CD4-positive, alpha-beta memory T cell (primary cell): ENCODE measurements around the gene HBS1L. TPM values are rescaled to one million over a fixed set of nuclear protein-coding genes. Genes with fewer than 3 reads are reported as not detected.

ENCODE experiments used
- CTCF ChIA-PET: fragments of 350-600 bp; sonication (Branson Sonifier 250); formaldehyde crosslinking; loops from one replicate; lab custom pipeline; 2021; ENCODE audit warnings: inconsistent platforms; ENCODE audit not compliant: partially characterized antibody; lab: Charles Lee
- POLR2A ChIA-PET: fragments of 350-600 bp; sonication (Branson Sonifier 250); formaldehyde crosslinking; loops from one replicate; lab custom pipeline; 2021; ENCODE audit not compliant: partially characterized antibody; lab: Charles Lee
- DNase-seq, 5 donors: peaks; one replicate each; pipeline versions ENCODE4 v3.0.0 to v3.0.0-alpha.2; 2020 to 2022; ENCODE audit warnings: mixed read lengths in 1 of 5
- H3K27ac ChIP-seq: one replicate; pipeline ENCODE4 v1.7.0; 2013; ENCODE audit warnings: low read depth, low read length
- H3K27me3 ChIP-seq: 2 replicates; pipeline ENCODE4 v1.7.0; 2013; ENCODE audit warnings: mild to moderate bottlenecking, low read length, moderate library complexity; ENCODE audit not compliant: insufficient read depth
- H3K36me3 ChIP-seq: 2 replicates; pipeline ENCODE4 v1.7.0; 2013; ENCODE audit warnings: mild to moderate bottlenecking, low read length, moderate library complexity; ENCODE audit not compliant: insufficient read depth
- H3K4me1 ChIP-seq: 2 replicates; pipeline ENCODE4 v1.7.0; 2013; ENCODE audit warnings: mild to moderate bottlenecking, low read length, moderate library complexity; ENCODE audit not compliant: insufficient read depth
- H3K4me3 ChIP-seq, 2 donors: one replicate each; pipeline ENCODE4 v1.7.0; 2013; ENCODE audit warnings: low read length in 2 of 2, mild to moderate bottlenecking in 1 of 2
- H3K9me3 ChIP-seq, 2 donors: one replicate each; pipeline ENCODE4 v1.7.0; 2013; ENCODE audit warnings: low read length in 2 of 2, control low read depth in 1 of 2; ENCODE audit not compliant: control insufficient read depth in 1 of 2
- H3K27ac Mint-ChIP-seq, 7 donors: one replicate each; pipeline ENCODE4 v1.8.0; 2020 to 2021; ENCODE audit warnings: mixed read lengths in 7 of 7, mild to moderate bottlenecking in 6 of 7, inconsistent platforms in 3 of 7, moderate library complexity in 3 of 7
- H3K27me3 Mint-ChIP-seq, 2 donors: one replicate each; pipeline ENCODE4 v1.8.0; 2020 to 2021; ENCODE audit warnings: mixed read lengths in 2 of 2
- H3K36me3 Mint-ChIP-seq, 2 donors: one replicate each; pipeline ENCODE4 v1.8.0; 2020 to 2021; ENCODE audit warnings: mixed read lengths in 2 of 2, inconsistent platforms in 1 of 2, mild to moderate bottlenecking in 1 of 2
- H3K4me1 Mint-ChIP-seq, 4 donors: one replicate each; pipeline ENCODE4 v1.8.0; 2020 to 2021; ENCODE audit warnings: mixed read lengths in 4 of 4, mild to moderate bottlenecking in 1 of 4
- H3K4me3 Mint-ChIP-seq, 8 donors: one replicate each; pipeline ENCODE4 v1.8.0; 2020 to 2021; ENCODE audit warnings: mixed read lengths in 8 of 8, mild to moderate bottlenecking in 7 of 8, moderate library complexity in 6 of 8, inconsistent platforms in 3 of 8
- H3K9me3 Mint-ChIP-seq, 8 donors: one replicate each; pipeline ENCODE4 v1.8.0; 2020 to 2021; ENCODE audit warnings: mixed read lengths in 8 of 8, mild to moderate bottlenecking in 5 of 8, inconsistent platforms in 3 of 8, moderate library complexity in 1 of 8
- intact Hi-C: fragments of 100-400 bp; cut with micrococcal nuclease; formaldehyde crosslinking; loops from one replicate; pipeline ENCODE4 v1.15.1; 2023
- polyA plus RNA-seq, 2 donors: library from polyadenylated mRNA; unstranded; fragments of 300-500 nt; fragmentation: Illumina TruSeq; gene quantifications; one replicate each; pipeline ENCODE4 v1.2.3, GENCODE V29; 2021
- total RNA-seq, 2 experiments: library from RNA; stranded (reverse); gene quantifications; one replicate each; pipeline ENCODE4 v1.2.3, GENCODE V29; 2021

HBS1L gene
- total and polyA plus RNA-seq, 4 experiments from 2014 or later = 49.0 to 69.9 (median 61.7) TPM

- H3K9me3 Mint-ChIP-seq = no peaks in the 10 kb centered on the region
- H3K36me3 Mint-ChIP-seq = peaks cover 48 to 55% of the 10 kb centered on the region in 2 donors
- Histone ChIP-seq H3K27ac (no peak overlapping the region), H3K4me3 (no peak overlapping the region), H3K4me1 (no peaks in the 10 kb centered on the region), H3K27me3 (no peaks in the 10 kb centered on the region), H3K9me3 (no peaks in the 10 kb centered on the region), H3K36me3 (peaks cover 18% of the 10 kb centered on the region)
- no peaks in the 10 kb centered on the region for H3K27me3 Mint-ChIP-seq
- ChIA-PET POLR2A (no interaction called here), CTCF (no interaction called here)
- H3K4me3 Mint-ChIP-seq = no peak overlapping the region
- no peak for DNase-seq
- intact Hi-C loops = no loop called here
- H3K27ac Mint-ChIP-seq = no peak overlapping the region
- no peaks in the 10 kb centered on the region for H3K4me1 Mint-ChIP-seq
Observed at GRCh38 chr6:134992155-134992554, 62.5 kb downstream of the HBS1L start.

- H3K27ac Mint-ChIP-seq = no peak overlapping the region
- peaks cover 34 to 47% of the 10 kb centered on the region in 2 donors for H3K36me3 Mint-ChIP-seq
- no peak for DNase-seq
Observed at GRCh38 chr6:134990262-134990661, 64.4 kb downstream of the HBS1L start.

GRCh38 chr6:134984821-134985220, 69.8 kb downstream of the HBS1L start:
- Mint-ChIP-seq H3K4me3 (no peak overlapping the region), H3K27me3 (no peaks in the 10 kb centered on the region), H3K4me1 (peaks cover 11 to 22% (median 16%) of the 10 kb centered on the region in 4 donors), H3K36me3 (peaks cover 42 to 50% of the 10 kb centered on the region in 2 donors), H3K27ac (peak overlapping the region in 5 of 7 donors; percentile 5 to 49 (median 15)), H3K9me3 (no peaks in the 10 kb centered on the region)
- ChIA-PET POLR2A (no interaction called here), CTCF (no interaction called here)
- Histone ChIP-seq H3K9me3 (no peaks in the 10 kb centered on the region), H3K4me3 (no peak overlapping the region), H3K27me3 (no peaks in the 10 kb centered on the region), H3K27ac (no peak overlapping the region), H3K36me3 (peaks cover 20% of the 10 kb centered on the region), H3K4me1 (peaks cover 5% of the 10 kb centered on the region)
- intact Hi-C loops = no loop called here
- no peak for DNase-seq

More at GRCh38 chr6:134990262-134990661, 64.4 kb downstream of the HBS1L start:
- H3K9me3 ChIP-seq = no peaks in the 10 kb centered on the region
- peaks cover 14% of the 10 kb centered on the region for H3K36me3 ChIP-seq
- no peaks in the 10 kb centered on the region for H3K4me1 ChIP-seq
- POLR2A ChIA-PET = no interaction called here
- no peaks in the 10 kb centered on the region for H3K9me3 Mint-ChIP-seq
- no peaks in the 10 kb centered on the region for H3K27me3 ChIP-seq
- intact Hi-C loops = no loop called here
- H3K27ac ChIP-seq = no peak overlapping the region
- no peak overlapping the region for H3K4me3 Mint-ChIP-seq
- no peaks in the 10 kb centered on the region for H3K4me1 Mint-ChIP-seq
- CTCF ChIA-PET = no interaction called here
- H3K4me3 ChIP-seq = no peak overlapping the region
- H3K27me3 Mint-ChIP-seq = no peaks in the 10 kb centered on the region

DNA sequence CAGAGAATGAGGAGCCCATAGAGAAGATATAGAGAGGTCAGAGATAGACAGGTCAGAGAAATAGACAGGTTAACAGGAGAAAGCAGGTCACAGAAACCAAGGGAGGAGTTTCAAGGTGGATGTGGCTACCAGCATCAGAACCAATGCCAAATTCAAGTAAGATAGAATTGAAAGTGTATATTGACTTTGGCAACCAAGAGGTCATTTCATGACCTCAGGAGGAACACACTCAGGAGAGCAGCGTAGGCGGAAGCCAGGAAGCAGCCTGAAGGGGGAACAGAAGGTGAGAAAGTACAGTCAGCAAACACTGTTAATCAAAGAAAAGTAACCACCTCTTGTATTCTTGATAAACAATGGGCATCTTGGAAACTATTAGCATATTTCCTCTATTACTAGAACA, 70.8 kb downstream of the HBS1L start:
- intact Hi-C loops = no loop called here
- POLR2A ChIA-PET = no interaction called here
- Mint-ChIP-seq H3K9me3 (no peaks in the 10 kb centered on the region), H3K4me1 (peaks cover 15 to 29% (median 20%) of the 10 kb centered on the region in 4 donors), H3K27me3 (no peaks in the 10 kb centered on the region), H3K4me3 (no peak overlapping the region), H3K27ac (peak overlapping the region in 1 of 7 donors; percentile 33), H3K36me3 (peaks cover 43 to 49% of the 10 kb centered on the region in 2 donors)
- Histone ChIP-seq H3K27me3 (no peaks in the 10 kb centered on the region), H3K4me3 (no peak overlapping the region), H3K36me3 (peaks cover 14% of the 10 kb centered on the region), H3K4me1 (peaks cover 5% of the 10 kb centered on the region), H3K27ac (no peak overlapping the region), H3K9me3 (no peaks in the 10 kb centered on the region)
- CTCF ChIA-PET = no interaction called here
- no peak for DNase-seq

DNA sequence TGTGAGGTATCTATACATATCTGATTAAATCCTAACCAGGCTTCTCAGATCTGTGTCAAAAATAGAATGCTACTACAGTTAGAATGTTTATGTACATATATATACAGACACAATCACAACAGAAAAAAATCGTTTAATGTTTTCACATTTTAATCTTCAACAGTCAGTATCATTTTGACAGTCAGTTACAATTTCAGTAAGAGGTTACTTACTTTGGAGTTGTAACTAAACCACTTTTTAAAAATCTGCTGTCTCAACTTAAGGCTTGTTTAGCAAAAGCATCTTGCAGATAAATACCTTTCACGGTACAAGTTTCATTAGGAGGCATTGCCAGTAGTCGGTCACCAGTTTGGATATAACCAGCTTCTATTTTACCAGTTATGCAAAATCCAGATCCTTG, 72.5 kb downstream of the HBS1L start:
- Histone ChIP-seq H3K9me3 (no peaks in the 10 kb centered on the region), H3K4me3 (no peak overlapping the region), H3K27ac (no peak overlapping the region), H3K27me3 (no peaks in the 10 kb centered on the region), H3K36me3 (peaks cover 10% of the 10 kb centered on the region), H3K4me1 (peaks cover 5% of the 10 kb centered on the region)
- Mint-ChIP-seq H3K27ac (no peak overlapping the region), H3K36me3 (peaks cover 44 to 51% of the 10 kb centered on the region in 2 donors), H3K27me3 (no peaks in the 10 kb centered on the region), H3K4me1 (peaks cover 15 to 29% (median 21%) of the 10 kb centered on the region in 4 donors), H3K9me3 (no peaks in the 10 kb centered on the region), H3K4me3 (no peak overlapping the region)
- DNase-seq = no peak
- CTCF ChIA-PET = interaction anchor here (0.6 kb wide), 1 partner anchor 162 kb away, joined by 3 read pairs; no protein-coding TSS in a partner anchor
- POLR2A ChIA-PET = no interaction called here
- intact Hi-C loops = no loop called here

- intact Hi-C loops = no loop called here
- peaks cover 16% of the 10 kb centered on the region for H3K36me3 ChIP-seq
- Mint-ChIP-seq H3K4me1 (peaks cover 15 to 29% (median 22%) of the 10 kb centered on the region in 4 donors), H3K27me3 (no peaks in the 10 kb centered on the region), H3K36me3 (peaks cover 53 to 57% of the 10 kb centered on the region in 2 donors), H3K4me3 (no peak overlapping the region), H3K9me3 (no peaks in the 10 kb centered on the region), H3K27ac (no peak overlapping the region)
- no peak for DNase-seq
- no peak overlapping the region for H3K4me3 ChIP-seq
- CTCF ChIA-PET = no interaction called here
- H3K9me3 ChIP-seq = no peaks in the 10 kb centered on the region
- H3K4me1 ChIP-seq = peaks cover 5% of the 10 kb centered on the region
- no peak overlapping the region for H3K27ac ChIP-seq
- no peaks in the 10 kb centered on the region for H3K27me3 ChIP-seq
- POLR2A ChIA-PET = no interaction called here
Observed at GRCh38 chr6:134980846-134981245, 73.8 kb downstream of the HBS1L start.

DNA sequence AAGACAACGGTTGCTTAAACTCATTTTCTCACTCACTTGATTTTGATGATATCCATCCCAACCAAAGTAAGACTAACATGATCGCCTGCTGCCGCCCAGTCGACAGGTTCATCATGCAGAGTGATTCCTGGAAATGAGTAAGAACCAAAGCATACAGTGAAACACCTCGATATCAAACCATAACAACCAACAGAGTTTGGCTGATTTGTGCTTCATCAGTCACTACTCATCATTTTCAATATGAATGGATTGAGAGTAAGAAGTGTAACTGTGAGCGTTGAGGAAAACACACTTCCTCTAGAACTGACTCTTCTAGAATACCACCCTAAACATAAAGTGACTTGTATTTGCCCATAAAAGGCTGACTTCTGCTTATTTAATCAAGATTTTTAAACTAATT, 75.5 kb downstream of the HBS1L start:
- Mint-ChIP-seq H3K36me3 (peaks cover 59 to 65% of the 10 kb centered on the region in 2 donors), H3K27me3 (no peaks in the 10 kb centered on the region), H3K4me1 (peaks cover 15 to 23% (median 21%) of the 10 kb centered on the region in 4 donors), H3K9me3 (no peaks in the 10 kb centered on the region), H3K27ac (peak overlapping the region in 2 of 7 donors; percentile 13 to 22), H3K4me3 (no peak overlapping the region)
- ChIA-PET POLR2A (no interaction called here), CTCF (no interaction called here)
- Histone ChIP-seq H3K27me3 (no peaks in the 10 kb centered on the region), H3K36me3 (peaks cover 11% of the 10 kb centered on the region), H3K4me3 (no peak overlapping the region), H3K9me3 (no peaks in the 10 kb centered on the region), H3K4me1 (peaks cover 5% of the 10 kb centered on the region), H3K27ac (no peak overlapping the region)
- intact Hi-C loops = no loop called here
- no peak for DNase-seq
